ENCODE measurements around the gene RFX6. TPM values are rescaled to one million over a fixed set of nuclear protein-coding genes. Genes with fewer than 3 reads are reported as not detected.
"Not testable (repeated sequence)": the region's sequence is repeated elsewhere in the genome, so short reads cannot be mapped to it uniquely, and the experiment has no call there.

The RFX6 gene
- total RNA-seq (ENCODE audit: unreplicated experiment), result not detected
- long read RNA-seq, result 0 reads

- Mint-ChIP-seq H3K4me3 (ENCODE audit: unreplicated experiment) (peak within 1 kb of the TSS; percentile 85), H3K36me3 (ENCODE audit: low read depth, unreplicated experiment) (peaks cover 4% of the 10 kb centered on the region), H3K9me3 (ENCODE audit: unreplicated experiment) (no peaks in the 10 kb centered on the region), H3K27me3 (ENCODE audit: unreplicated experiment) (peaks cover 14% of the 10 kb centered on the region), H3K4me1 (ENCODE audit: unreplicated experiment) (peaks cover 9% of the 10 kb centered on the region), H3K27ac (ENCODE audit: unreplicated experiment) (no peak within 1 kb of the TSS)
- no peak for TF ChIP-seq CTCF (IDR thresholded peaks at IDR 0.05; ENCODE audit: unreplicated experiment)
- peak; percentile 16 for DNase-seq (ENCODE audit: low spot score)
Measured at GRCh38 chr6:116876635-116877611, at the start of gene RFX6. TSS of gene RFX6 (plus strand) at chr6:116877242. CDS start at chr6:116877276, 34 bp downstream.

GRCh38 chr6:116827561-116828240 is 49.3 kb upstream of the RFX6 start:
- H3K4me1 Mint-ChIP-seq (ENCODE audit: unreplicated experiment), result no peaks in the 10 kb centered on the region
- no peaks in the 10 kb centered on the region for H3K36me3 Mint-ChIP-seq (ENCODE audit: low read depth, unreplicated experiment)
- no peak overlapping the region for H3K27ac Mint-ChIP-seq (ENCODE audit: unreplicated experiment)
- no peaks in the 10 kb centered on the region for H3K27me3 Mint-ChIP-seq (ENCODE audit: unreplicated experiment)
- H3K4me3 Mint-ChIP-seq (ENCODE audit: unreplicated experiment), result no peak overlapping the region
- TF ChIP-seq CTCF (IDR thresholded peaks at IDR 0.05; ENCODE audit: unreplicated experiment), result no peak
- DNase-seq (ENCODE audit: low spot score), result no peak
- no peaks in the 10 kb centered on the region for H3K9me3 Mint-ChIP-seq (ENCODE audit: unreplicated experiment)

- H3K9me3 Mint-ChIP-seq (ENCODE audit: unreplicated experiment), result no peaks in the 10 kb centered on the region
- H3K27me3 Mint-ChIP-seq (ENCODE audit: unreplicated experiment), result no peaks in the 10 kb centered on the region
- H3K36me3 Mint-ChIP-seq (ENCODE audit: low read depth, unreplicated experiment), result no peaks in the 10 kb centered on the region
- no peak for TF ChIP-seq CTCF (IDR thresholded peaks at IDR 0.05; ENCODE audit: unreplicated experiment)
- H3K4me3 Mint-ChIP-seq (ENCODE audit: unreplicated experiment), result no peak within 1 kb of the TSS
- H3K27ac Mint-ChIP-seq (ENCODE audit: unreplicated experiment), result no peak within 1 kb of the TSS
- H3K4me1 Mint-ChIP-seq (ENCODE audit: unreplicated experiment), result no peaks in the 10 kb centered on the region
- DNase-seq (ENCODE audit: low spot score), result no peak
Measured at GRCh38 chr6:116828983-116829382, 48.1 kb upstream of the RFX6 start, which contains the start of gene GPRC6A. TSS of gene GPRC6A (minus strand) at chr6:116829083. CDS start at chr6:116829013, 70 bp downstream.

GRCh38 chr6:116834526-116834925 is 42.5 kb upstream of the RFX6 start:
- H3K4me1 Mint-ChIP-seq (ENCODE audit: unreplicated experiment); H3K36me3 Mint-ChIP-seq (ENCODE audit: low read depth, unreplicated experiment); H3K4me3 Mint-ChIP-seq (ENCODE audit: unreplicated experiment); H3K27ac Mint-ChIP-seq (ENCODE audit: unreplicated experiment); H3K27me3 Mint-ChIP-seq (ENCODE audit: unreplicated experiment); DNase-seq (ENCODE audit: low spot score); H3K9me3 Mint-ChIP-seq (ENCODE audit: unreplicated experiment): not testable (repeated sequence)

GRCh38 chr6:116836606-116837342 is 40.3 kb upstream of the RFX6 start:
- Mint-ChIP-seq H3K4me1 (ENCODE audit: unreplicated experiment) (peaks cover 6% of the 10 kb centered on the region), H3K9me3 (ENCODE audit: unreplicated experiment) (no peaks in the 10 kb centered on the region), H3K27ac (ENCODE audit: unreplicated experiment) (no peak overlapping the region), H3K4me3 (ENCODE audit: unreplicated experiment) (no peak overlapping the region), H3K27me3 (ENCODE audit: unreplicated experiment) (no peaks in the 10 kb centered on the region), H3K36me3 (ENCODE audit: low read depth, unreplicated experiment) (no peaks in the 10 kb centered on the region)
- no peak for TF ChIP-seq CTCF (IDR thresholded peaks at IDR 0.05; ENCODE audit: unreplicated experiment)
- no peak for DNase-seq (ENCODE audit: low spot score)

Measured in endothelial cell (in vitro differentiated cells).